Neutrophil (primary cell): ENCODE measurements around the gene RNF152.

Experiments used
- H3K27ac ChIP-seq: fragments of 200-600 bp; sonication (generic); 2 replicates; pipeline ENCODE4 v1.5.1; 2016; ENCODE audit warnings: mild to moderate bottlenecking, moderate library complexity
- H3K27me3 ChIP-seq: fragments of 200-600 bp; sonication (generic); 2 replicates; pipeline ENCODE4 v1.6.0; 2016; ENCODE audit warnings: mild to moderate bottlenecking
- H3K36me3 ChIP-seq: fragments of 200-600 bp; sonication (generic); 2 replicates; pipeline ENCODE4 v1.5.1; 2017
- H3K4me1 ChIP-seq, 2 experiments: fragments of 200-600 bp in 1 of 2; sonication (generic) in 1 of 2; 1 replicate in 1 of 2; 2 replicates in 1 of 2; pipeline versions ENCODE4 v1.5.1 to v1.6.1; 2013 to 2016; ENCODE audit warnings: low read depth in 1 of 2, low read length in 1 of 2, mild to moderate bottlenecking in 1 of 2, moderate library complexity in 1 of 2; ENCODE audit not compliant: control insufficient read depth in 1 of 2, insufficient read depth in 1 of 2
- H3K4me3 ChIP-seq, 2 experiments: fragments of 200-600 bp in 1 of 2; sonication (generic) in 1 of 2; 1 replicate in 1 of 2; 2 replicates in 1 of 2; pipeline ENCODE4 v1.5.1; 2013 to 2016; ENCODE audit warnings: low read depth in 1 of 2, low read length in 1 of 2, mild to moderate bottlenecking in 1 of 2, moderate library complexity in 1 of 2
- H3K9me3 ChIP-seq: fragments of 200-600 bp; sonication (generic); 2 replicates; pipeline ENCODE4 v1.5.1; 2016
- TF ChIP-seq, protein P1 (sequence below): fragments of 200-600 bp; sonication (generic); IDR thresholded peaks from 2 replicates; pipeline ENCODE4 v1.5.1; 2016; ENCODE audit warnings: antibody characterized with exemption

RNF152 gene

DNA sequence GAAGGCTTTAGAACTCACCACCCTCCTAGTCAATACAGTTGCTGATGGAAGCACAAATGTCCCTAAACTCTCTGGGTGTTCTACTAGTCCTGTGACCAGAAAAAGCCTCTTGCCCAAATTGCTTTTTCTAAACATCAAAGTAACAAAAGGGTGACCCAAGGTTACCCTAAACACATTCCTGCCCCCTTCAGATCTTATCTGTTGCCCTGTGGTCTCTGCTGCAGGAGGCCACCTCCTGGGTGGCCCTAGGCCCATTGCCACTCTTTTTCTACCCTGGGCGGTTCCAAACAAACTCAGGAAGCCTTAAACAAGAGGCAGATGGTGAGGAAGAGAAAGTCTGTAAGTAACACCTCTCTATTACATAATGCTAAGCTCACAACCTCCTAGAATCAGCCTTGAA is 3.3 kb downstream of the RNF152 start:
- Histone ChIP-seq H3K27me3 (peaks cover 78% of the 10 kb centered on the region), H3K27ac (no peak overlapping the region), H3K36me3 (no peaks in the 10 kb centered on the region), H3K9me3 (no peaks in the 10 kb centered on the region), H3K4me1 (peaks cover 3 to 13% of the 10 kb centered on the region in 2 experiments), H3K4me3 (no peak overlapping the region)
- TF ChIP-seq, protein P1, sequence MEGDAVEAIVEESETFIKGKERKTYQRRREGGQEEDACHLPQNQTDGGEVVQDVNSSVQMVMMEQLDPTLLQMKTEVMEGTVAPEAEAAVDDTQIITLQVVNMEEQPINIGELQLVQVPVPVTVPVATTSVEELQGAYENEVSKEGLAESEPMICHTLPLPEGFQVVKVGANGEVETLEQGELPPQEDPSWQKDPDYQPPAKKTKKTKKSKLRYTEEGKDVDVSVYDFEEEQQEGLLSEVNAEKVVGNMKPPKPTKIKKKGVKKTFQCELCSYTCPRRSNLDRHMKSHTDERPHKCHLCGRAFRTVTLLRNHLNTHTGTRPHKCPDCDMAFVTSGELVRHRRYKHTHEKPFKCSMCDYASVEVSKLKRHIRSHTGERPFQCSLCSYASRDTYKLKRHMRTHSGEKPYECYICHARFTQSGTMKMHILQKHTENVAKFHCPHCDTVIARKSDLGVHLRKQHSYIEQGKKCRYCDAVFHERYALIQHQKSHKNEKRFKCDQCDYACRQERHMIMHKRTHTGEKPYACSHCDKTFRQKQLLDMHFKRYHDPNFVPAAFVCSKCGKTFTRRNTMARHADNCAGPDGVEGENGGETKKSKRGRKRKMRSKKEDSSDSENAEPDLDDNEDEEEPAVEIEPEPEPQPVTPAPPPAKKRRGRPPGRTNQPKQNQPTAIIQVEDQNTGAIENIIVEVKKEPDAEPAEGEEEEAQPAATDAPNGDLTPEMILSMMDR: no peak

DNA sequence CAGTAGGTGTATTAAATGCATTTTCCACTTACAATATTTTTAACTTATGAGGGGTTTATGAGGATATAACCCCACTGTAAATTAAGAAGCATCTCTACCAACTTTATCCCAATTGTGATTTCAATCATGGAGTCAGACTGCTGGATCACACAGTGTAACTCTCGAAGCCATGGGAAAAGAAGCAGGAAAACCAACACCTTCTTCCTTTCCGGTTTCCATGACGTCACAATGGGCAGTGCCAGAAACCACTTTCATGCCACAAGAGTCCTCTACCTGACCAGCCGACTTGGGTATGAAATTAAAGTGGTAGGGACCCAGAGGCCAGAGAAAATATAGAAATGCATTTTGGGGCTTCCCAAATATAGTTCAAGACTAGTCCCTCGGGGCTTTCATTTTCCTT is 4.2 kb downstream of the RNF152 start:
- peaks cover 70% of the 10 kb centered on the region for H3K27me3 ChIP-seq
- H3K27ac ChIP-seq: no peak overlapping the region
- TF ChIP-seq, protein P1: no peak
- no peak overlapping the region for H3K4me3 ChIP-seq
- H3K9me3 ChIP-seq: no peaks in the 10 kb centered on the region
- no peaks in the 10 kb centered on the region for H3K36me3 ChIP-seq
- peaks cover 3 to 7% of the 10 kb centered on the region in 2 experiments for H3K4me1 ChIP-seq

DNA sequence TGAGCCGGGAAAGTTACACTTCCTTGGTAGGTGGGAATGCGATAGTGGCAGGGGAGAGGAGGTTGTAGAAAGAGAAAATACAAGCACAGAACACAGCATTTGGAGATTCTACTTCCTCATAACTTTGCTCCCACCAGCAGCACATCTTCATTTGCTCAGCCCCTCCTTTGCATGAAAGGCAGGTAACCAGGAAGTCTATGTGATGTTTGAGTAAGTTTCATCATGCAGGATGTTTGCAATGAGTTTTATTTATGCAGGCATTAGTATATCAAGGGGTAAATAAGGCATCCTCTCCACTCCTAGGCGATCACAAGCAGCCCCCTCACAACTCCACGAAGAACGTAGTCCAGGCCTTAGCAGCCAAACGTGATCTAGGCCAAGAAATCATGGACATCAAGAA is 5.0 kb downstream of the RNF152 start:
- Histone ChIP-seq H3K4me1 (no peaks in the 10 kb centered on the region), H3K9me3 (no peaks in the 10 kb centered on the region), H3K4me3 (no peak overlapping the region), H3K36me3 (no peaks in the 10 kb centered on the region), H3K27ac (no peak overlapping the region), H3K27me3 (peaks cover 62% of the 10 kb centered on the region)
- TF ChIP-seq, protein P1: no peak

DNA sequence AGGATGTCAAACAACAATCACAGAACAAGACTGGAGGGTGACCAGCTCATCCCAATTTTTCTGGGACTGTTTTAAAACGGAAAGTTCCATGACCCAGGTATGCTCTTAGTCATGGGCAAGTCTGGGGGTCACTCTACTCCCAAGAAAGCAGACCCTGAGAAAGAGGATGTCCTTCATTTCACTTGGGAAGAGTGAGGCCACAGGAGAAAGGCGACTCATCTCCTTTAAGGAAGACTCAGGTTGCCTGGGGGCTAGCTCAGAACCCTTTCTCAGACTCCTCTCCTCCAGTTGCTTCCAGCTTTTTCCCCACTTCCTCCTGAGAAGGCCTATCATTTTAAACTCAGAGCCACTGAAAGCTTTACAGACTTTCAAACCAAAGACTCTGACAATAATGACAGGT is 9.3 kb downstream of the RNF152 start:
- Histone ChIP-seq H3K4me3 (no peak overlapping the region), H3K36me3 (no peaks in the 10 kb centered on the region), H3K4me1 (no peaks in the 10 kb centered on the region), H3K27me3 (peaks cover 19% of the 10 kb centered on the region), H3K27ac (no peak overlapping the region), H3K9me3 (no peaks in the 10 kb centered on the region)
- TF ChIP-seq, protein P1: no peak

DNA sequence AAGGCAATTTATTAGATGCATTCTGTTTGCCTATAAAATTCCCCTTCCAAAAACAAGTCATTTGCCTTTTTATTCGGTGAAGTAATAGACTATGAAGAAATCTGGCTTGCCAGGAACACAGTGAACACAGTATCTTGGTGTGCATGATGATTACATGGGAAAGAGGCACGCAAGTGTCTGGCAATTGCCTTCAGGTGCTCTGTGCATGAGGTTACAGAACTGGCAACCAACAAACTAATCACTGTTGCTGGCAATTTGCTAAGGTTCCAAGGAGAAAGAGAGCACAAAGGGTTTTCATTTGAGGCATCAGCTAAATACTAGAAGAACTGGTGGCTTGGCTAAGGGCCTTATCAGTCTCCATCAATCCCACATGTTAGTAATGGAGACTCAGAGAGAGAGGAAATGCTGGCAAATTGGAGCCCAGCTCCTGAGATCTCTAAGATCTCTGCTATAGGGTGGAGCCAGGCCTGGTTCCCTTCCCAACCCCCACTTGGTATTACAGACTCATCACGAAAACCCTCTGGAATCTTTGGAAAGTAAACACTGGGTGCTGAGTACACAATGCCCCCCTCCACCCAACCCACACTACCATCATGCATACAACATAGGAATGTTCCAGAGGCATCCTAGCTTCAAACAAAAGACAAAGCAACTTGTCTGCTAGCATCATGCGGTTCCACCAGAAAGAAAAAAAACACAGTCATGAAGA is 10.4 kb downstream of the RNF152 start:
- peaks cover 16% of the 10 kb centered on the region for H3K27me3 ChIP-seq
- no peaks in the 10 kb centered on the region for H3K36me3 ChIP-seq
- no peaks in the 10 kb centered on the region for H3K9me3 ChIP-seq
- no peak overlapping the region for H3K4me3 ChIP-seq
- no peaks in the 10 kb centered on the region for H3K4me1 ChIP-seq
- H3K27ac ChIP-seq: no peak overlapping the region
- TF ChIP-seq, protein P1: no peak
